ENCODE data around the gene TBC1D3K. TPM values are rescaled to one million over a fixed set of nuclear protein-coding genes. Genes with fewer than 3 reads are reported as not detected.
"Not testable (repeated sequence)": the region's sequence is repeated elsewhere in the genome, so short reads cannot be mapped to it uniquely, and the experiment has no call there.

The TBC1D3K gene
- not detected for total RNA-seq

GRCh38 chr17:37924115-37924514 is at the start of gene TBC1D3K:
TSS of gene TBC1D3K (plus strand) at chr17:37924415. CDS start at chr17:37926000, 1,585 bp downstream.
- H3K27ac Mint-ChIP-seq; H3K4me3 Mint-ChIP-seq; H3K4me1 Mint-ChIP-seq; H3K27me3 Mint-ChIP-seq; H3K9me3 Mint-ChIP-seq; H3K36me3 Mint-ChIP-seq (ENCODE audit: low read depth); ATAC-seq (replicated peaks): not testable (repeated sequence)

GRCh38 chr17:37884516-37884915 is 39.7 kb upstream of the TBC1D3K start:
- Mint-ChIP-seq H3K9me3 (no peaks in the 10 kb centered on the region), H3K4me3 (no peak overlapping the region), H3K27ac (no peak overlapping the region), H3K36me3 (ENCODE audit: low read depth) (no peaks in the 10 kb centered on the region), H3K27me3 (peaks cover 8% of the 10 kb centered on the region), H3K4me1 (no peaks in the 10 kb centered on the region)
- ATAC-seq (replicated peaks), result no peak

GRCh38 chr17:37885136-37885535 is 39.1 kb upstream of the TBC1D3K start:
- Mint-ChIP-seq H3K36me3 (ENCODE audit: low read depth) (no peaks in the 10 kb centered on the region), H3K27ac (no peak overlapping the region), H3K4me3 (no peak overlapping the region), H3K9me3 (no peaks in the 10 kb centered on the region), H3K27me3 (peaks cover 13% of the 10 kb centered on the region), H3K4me1 (no peaks in the 10 kb centered on the region)
- no peak for ATAC-seq (replicated peaks)

GRCh38 chr17:37888881-37889280 is 35.3 kb upstream of the TBC1D3K start:
- H3K36me3 Mint-ChIP-seq (ENCODE audit: low read depth), result no peaks in the 10 kb centered on the region
- no peak overlapping the region for H3K4me3 Mint-ChIP-seq
- H3K27me3 Mint-ChIP-seq, result peaks cover 13% of the 10 kb centered on the region
- no peaks in the 10 kb centered on the region for H3K4me1 Mint-ChIP-seq
- H3K9me3 Mint-ChIP-seq, result no peaks in the 10 kb centered on the region
- no peak overlapping the region for H3K27ac Mint-ChIP-seq
- no peak for ATAC-seq (replicated peaks)

- not testable (repeated sequence) for H3K36me3 Mint-ChIP-seq (ENCODE audit: low read depth); H3K27me3 Mint-ChIP-seq; H3K9me3 Mint-ChIP-seq; H3K4me1 Mint-ChIP-seq; H3K27ac Mint-ChIP-seq; H3K4me3 Mint-ChIP-seq; ATAC-seq (replicated peaks)
These were observed 27.3 kb upstream of the TBC1D3K start for GRCh38 chr17:37896961-37897360.

Other genes with a start within 250 kb of the TBC1D3K start
- under 1 TPM in 1 of 2 donors, not detected in 1; 0.50 TPM for gene HNF1B, start 179.4 kb upstream of the TBC1D3K start, total RNA-seq
- 10 to 100 TPM in 1 of 2 donors, under 1 TPM in 1; 0.41 to 38.1 TPM for gene TBC1D3L, start 64.6 kb downstream of the TBC1D3K start, total RNA-seq
- gene TBC1D3D, start 79.6 kb downstream of the TBC1D3K start, total RNA-seq, result 1 to 10 TPM in 1 of 2 donors, under 1 TPM in 1; 0.85 to 3.7 TPM
- not detected for gene TBC1D3C, start 144.2 kb downstream of the TBC1D3K start, total RNA-seq
- not detected for gene TBC1D3E, start 203.5 kb downstream of the TBC1D3K start, total RNA-seq

All from activated T-helper 17 cell treated with anti-CD3 and anti-CD28 coated beads, Interleukin-2, amount 50 U/mL, for 72 hours (primary cell).